PFSK-1 (cell line): ENCODE results near the gene SLC2A13.

Experiments used
- FOXP2 ChIP-seq: optimal IDR thresholded peaks from 2 replicates; pipeline ENCODE3; 2011; ENCODE audit warnings: borderline replicate concordance, control low read depth, inconsistent platforms; ENCODE audit not compliant: insufficient read depth; ENCODE audit errors: extremely low read length, extremely low read depth
- POLR2AphosphoS5 ChIP-seq: IDR thresholded peaks from 2 replicates; pipeline ENCODE4 v1.6.1; 2012; ENCODE audit warnings: low read depth, mild to moderate bottlenecking, control low read depth, low read length, moderate library complexity
- REST ChIP-seq, 2 experiments: IDR thresholded peaks; 2 replicates each; pipeline versions ENCODE4 v1.6.1 to v1.8.0; 2011 to 2012; ENCODE audit warnings: low read depth in 2 of 2, low read length in 2 of 2, control low read depth in 1 of 2, inconsistent platforms in 1 of 2, mild to moderate bottlenecking in 1 of 2, moderate library complexity in 1 of 2; ENCODE audit not compliant: insufficient read depth in 1 of 2
- SIN3A ChIP-seq: IDR thresholded peaks from 2 replicates; pipeline ENCODE4 v1.6.1; 2012; ENCODE audit warnings: mild to moderate bottlenecking, low read length, moderate library complexity, borderline replicate concordance; ENCODE audit not compliant: insufficient read depth
- TAF1 ChIP-seq: IDR thresholded peaks from 2 replicates; pipeline ENCODE4 v1.6.1; 2012; ENCODE audit warnings: low read length, control low read depth, borderline replicate concordance; ENCODE audit not compliant: insufficient read depth

Gene SLC2A13

GRCh38 chr12:40117818-40118217, 11.9 kb upstream of the SLC2A13 start:
- TF ChIP-seq POLR2AphosphoS5: no peak
- TF ChIP-seq TAF1: no peak
- TF ChIP-seq SIN3A: no peak
- no peak for TF ChIP-seq REST (IDR thresholded peaks at IDR 0.05; ENCODE audit: insufficient read depth in 1 of 2, low read depth in 2 of 2, low read length in 2 of 2)
- TF ChIP-seq FOXP2: no peak

DNA sequence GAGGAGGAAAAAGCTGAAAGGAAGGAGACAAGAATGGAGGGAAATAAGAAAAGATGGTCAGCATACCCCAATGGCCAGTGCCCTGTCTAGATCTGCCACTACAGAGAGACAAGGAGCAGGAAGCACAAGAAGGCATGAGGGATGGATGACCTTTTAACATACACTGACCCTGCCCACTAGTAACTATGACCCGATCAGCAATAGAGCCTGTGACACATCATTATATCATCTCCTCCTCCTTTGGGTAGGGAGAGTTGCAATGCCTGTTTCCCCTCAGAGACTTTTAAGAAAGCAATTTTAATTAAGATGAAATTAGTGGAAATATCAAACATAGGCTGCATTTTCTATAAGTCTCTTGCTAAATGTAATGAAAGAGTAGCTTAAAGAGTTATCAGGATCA, 4.7 kb upstream of the SLC2A13 start:
- TF ChIP-seq SIN3A: no peak
- no peak for TF ChIP-seq REST (IDR thresholded peaks at IDR 0.05; ENCODE audit: insufficient read depth in 1 of 2, low read depth in 2 of 2, low read length in 2 of 2)
- TF ChIP-seq TAF1: no peak

- no peak for TF ChIP-seq TAF1
- TF ChIP-seq REST (IDR thresholded peaks at IDR 0.05; ENCODE audit: insufficient read depth in 1 of 2, low read depth in 2 of 2, low read length in 2 of 2): no peak
- no peak for TF ChIP-seq FOXP2
- no peak for TF ChIP-seq POLR2AphosphoS5
Observed at GRCh38 chr12:40107803-40108620, 2.1 kb upstream of the SLC2A13 start.

- TF ChIP-seq REST (IDR thresholded peaks at IDR 0.05; ENCODE audit: insufficient read depth in 1 of 2, low read depth in 2 of 2, low read length in 2 of 2): no peak
- no peak for TF ChIP-seq POLR2AphosphoS5
- TF ChIP-seq SIN3A: peak; percentile 83; the same call in 1 of the 2 replicates
- TF ChIP-seq FOXP2: no peak
- no peak for TF ChIP-seq TAF1
Observed at GRCh38 chr12:40107098-40107802, 1.4 kb upstream of the SLC2A13 start.
